ENCODE results near the gene PTBP1.

PTBP1 gene

GRCh38 chr19:808423-808775 is 11.1 kb downstream of the PTBP1 start:
- no peaks in the 10 kb centered on the region for H3K4me1 ChIP-seq (ENCODE audit: control insufficient read depth, insufficient read depth, low read length)
- H3K9ac ChIP-seq (ENCODE audit: low read length) = no peak overlapping the region
- H3K36me3 ChIP-seq (ENCODE audit: control insufficient read depth, insufficient read depth, low read length) = peaks cover 41% of the 10 kb centered on the region
- no peaks in the 10 kb centered on the region for H3K27me3 ChIP-seq (ENCODE audit: control insufficient read depth, insufficient read depth, low read length)
- no peak overlapping the region for H3K4me3 ChIP-seq (ENCODE audit: low read length)
- H3K9me3 ChIP-seq (ENCODE audit: control insufficient read depth, low read length) = no peaks in the 10 kb centered on the region

- H3K27me3 ChIP-seq (ENCODE audit: control insufficient read depth, insufficient read depth, low read length) = no peaks in the 10 kb centered on the region
- H3K4me1 ChIP-seq (ENCODE audit: control insufficient read depth, insufficient read depth, low read length) = no peaks in the 10 kb centered on the region
- no peaks in the 10 kb centered on the region for H3K9me3 ChIP-seq (ENCODE audit: control insufficient read depth, low read length)
- peaks cover 27% of the 10 kb centered on the region for H3K36me3 ChIP-seq (ENCODE audit: control insufficient read depth, insufficient read depth, low read length)
- no peak overlapping the region for H3K4me3 ChIP-seq (ENCODE audit: low read length)
- no peak overlapping the region for H3K9ac ChIP-seq (ENCODE audit: low read length)
Observed at GRCh38 chr19:810077-810855, 13.0 kb downstream of the PTBP1 start.

GRCh38 chr19:810883-811489 is 13.7 kb downstream of the PTBP1 start:
- Histone ChIP-seq H3K4me3 (ENCODE audit: low read length) (no peak overlapping the region), H3K9ac (ENCODE audit: low read length) (no peak overlapping the region), H3K36me3 (ENCODE audit: control insufficient read depth, insufficient read depth, low read length) (peaks cover 24% of the 10 kb centered on the region), H3K9me3 (ENCODE audit: control insufficient read depth, low read length) (no peaks in the 10 kb centered on the region), H3K4me1 (ENCODE audit: control insufficient read depth, insufficient read depth, low read length) (no peaks in the 10 kb centered on the region), H3K27me3 (ENCODE audit: control insufficient read depth, insufficient read depth, low read length) (no peaks in the 10 kb centered on the region)

- Histone ChIP-seq H3K36me3 (ENCODE audit: control insufficient read depth, insufficient read depth, low read length) (peaks cover 24% of the 10 kb centered on the region), H3K9ac (ENCODE audit: low read length) (no peak overlapping the region), H3K9me3 (ENCODE audit: control insufficient read depth, low read length) (no peaks in the 10 kb centered on the region), H3K27me3 (ENCODE audit: control insufficient read depth, insufficient read depth, low read length) (no peaks in the 10 kb centered on the region), H3K4me3 (ENCODE audit: low read length) (no peak overlapping the region), H3K4me1 (ENCODE audit: control insufficient read depth, insufficient read depth, low read length) (no peaks in the 10 kb centered on the region)
Observed at GRCh38 chr19:811506-812048, 14.3 kb downstream of the PTBP1 start.

- no peaks in the 10 kb centered on the region for H3K4me1 ChIP-seq (ENCODE audit: control insufficient read depth, insufficient read depth, low read length)
- H3K9ac ChIP-seq (ENCODE audit: low read length) = no peak overlapping the region
- H3K9me3 ChIP-seq (ENCODE audit: control insufficient read depth, low read length) = no peaks in the 10 kb centered on the region
- no peaks in the 10 kb centered on the region for H3K27me3 ChIP-seq (ENCODE audit: control insufficient read depth, insufficient read depth, low read length)
- H3K4me3 ChIP-seq (ENCODE audit: low read length) = no peak overlapping the region
- peaks cover 21% of the 10 kb centered on the region for H3K36me3 ChIP-seq (ENCODE audit: control insufficient read depth, insufficient read depth, low read length)
Observed at GRCh38 chr19:812049-812746, 14.9 kb downstream of the PTBP1 start.

GRCh38 chr19:812747-813218 is 15.5 kb downstream of the PTBP1 start:
- Histone ChIP-seq H3K9me3 (ENCODE audit: control insufficient read depth, low read length) (no peaks in the 10 kb centered on the region), H3K9ac (ENCODE audit: low read length) (no peak overlapping the region), H3K4me3 (ENCODE audit: low read length) (no peak overlapping the region), H3K27me3 (ENCODE audit: control insufficient read depth, insufficient read depth, low read length) (no peaks in the 10 kb centered on the region), H3K36me3 (ENCODE audit: control insufficient read depth, insufficient read depth, low read length) (peaks cover 15% of the 10 kb centered on the region), H3K4me1 (ENCODE audit: control insufficient read depth, insufficient read depth, low read length) (no peaks in the 10 kb centered on the region)

GRCh38 chr19:813219-814151 is 16.2 kb downstream of the PTBP1 start:
- no peaks in the 10 kb centered on the region for H3K27me3 ChIP-seq (ENCODE audit: control insufficient read depth, insufficient read depth, low read length)
- peaks cover 12% of the 10 kb centered on the region for H3K36me3 ChIP-seq (ENCODE audit: control insufficient read depth, insufficient read depth, low read length)
- H3K9me3 ChIP-seq (ENCODE audit: control insufficient read depth, low read length) = no peaks in the 10 kb centered on the region
- H3K9ac ChIP-seq (ENCODE audit: low read length) = no peak overlapping the region
- H3K4me3 ChIP-seq (ENCODE audit: low read length) = no peak overlapping the region
- H3K4me1 ChIP-seq (ENCODE audit: control insufficient read depth, insufficient read depth, low read length) = no peaks in the 10 kb centered on the region

- Histone ChIP-seq H3K27me3 (ENCODE audit: control insufficient read depth, insufficient read depth, low read length) (no peaks in the 10 kb centered on the region), H3K9ac (ENCODE audit: low read length) (no peak overlapping the region), H3K4me3 (ENCODE audit: low read length) (no peak overlapping the region), H3K9me3 (ENCODE audit: control insufficient read depth, low read length) (no peaks in the 10 kb centered on the region), H3K4me1 (ENCODE audit: control insufficient read depth, insufficient read depth, low read length) (no peaks in the 10 kb centered on the region), H3K36me3 (ENCODE audit: control insufficient read depth, insufficient read depth, low read length) (peaks cover 11% of the 10 kb centered on the region)
Observed at GRCh38 chr19:814152-815078, 17.2 kb downstream of the PTBP1 start.

GRCh38 chr19:815079-815774 is 18.0 kb downstream of the PTBP1 start:
- no peak overlapping the region for H3K9ac ChIP-seq (ENCODE audit: low read length)

GRCh38 chr19:815775-816499 is 18.7 kb downstream of the PTBP1 start:
- Histone ChIP-seq H3K36me3 (ENCODE audit: control insufficient read depth, insufficient read depth, low read length) (no peaks in the 10 kb centered on the region), H3K4me1 (ENCODE audit: control insufficient read depth, insufficient read depth, low read length) (no peaks in the 10 kb centered on the region), H3K9ac (ENCODE audit: low read length) (no peak overlapping the region), H3K9me3 (ENCODE audit: control insufficient read depth, low read length) (no peaks in the 10 kb centered on the region), H3K4me3 (ENCODE audit: low read length) (no peak overlapping the region), H3K27me3 (ENCODE audit: control insufficient read depth, insufficient read depth, low read length) (no peaks in the 10 kb centered on the region)

More at GRCh38 chr19:815079-815774, 18.0 kb downstream of the PTBP1 start:
- Histone ChIP-seq H3K4me3 (ENCODE audit: low read length) (no peak overlapping the region), H3K4me1 (ENCODE audit: control insufficient read depth, insufficient read depth, low read length) (no peaks in the 10 kb centered on the region), H3K9me3 (ENCODE audit: control insufficient read depth, low read length) (no peaks in the 10 kb centered on the region), H3K36me3 (ENCODE audit: control insufficient read depth, insufficient read depth, low read length) (peaks cover 5% of the 10 kb centered on the region), H3K27me3 (ENCODE audit: control insufficient read depth, insufficient read depth, low read length) (no peaks in the 10 kb centered on the region)

Data from mucosa of stomach (tissue), 1 donor.